ENCODE measurements around the gene MAGI2. TPM values are rescaled to one million over a fixed set of nuclear protein-coding genes. Genes with fewer than 3 reads are reported as not detected.

The MAGI2 gene
- total RNA-seq, 1 experiment from 2014 or later: 0.22 TPM

GRCh38 chr7:78207269-78207668 is 1246.2 kb downstream of the MAGI2 start:
- H3K27me3 ChIP-seq (ENCODE audit: insufficient read depth, low read length): peaks cover 24% of the 10 kb centered on the region
- RAD21 ChIA-PET (ENCODE audit: low non-redundant PET in 1 of 2, low total read pairs in 2 of 2, uncharacterized antibody in 2 of 2, unreplicated experiment in 2 of 2): no interaction called here
- no peak overlapping the region for H3K4me2 ChIP-seq (ENCODE audit: low read length)
- no peaks in the 10 kb centered on the region for H3K4me1 ChIP-seq (ENCODE audit: control insufficient read depth in 1 of 2, insufficient read depth in 2 of 2, low read length in 2 of 2)
- H3K9me3 ChIP-seq (ENCODE audit: control insufficient read depth in 1 of 2, insufficient read depth in 1 of 2, low read depth in 1 of 2, low read length in 2 of 2): no peaks in the 10 kb centered on the region
- ATAC-seq: no peak
- POLR2A ChIA-PET: no interaction called here
- BruUV-seq (replicated peaks): no TSS peak
- DNase-seq (ENCODE audit: low read depth, low spot score): no peak
- no peak overlapping the region for H3K9ac ChIP-seq (ENCODE audit: low read length)
- no peaks in the 10 kb centered on the region for H4K20me1 ChIP-seq (ENCODE audit: insufficient read depth)
- H3K36me3 ChIP-seq (ENCODE audit: control insufficient read depth in 1 of 2, insufficient read depth in 2 of 2, low read length in 2 of 2): no peaks in the 10 kb centered on the region
- no peaks in the 10 kb centered on the region for H3K79me2 ChIP-seq (ENCODE audit: insufficient read depth, low read length)
- no peaks in the 10 kb centered on the region for H3K9me2 ChIP-seq (ENCODE audit: insufficient read depth)
- CTCF ChIA-PET: no interaction called here
- TF ChIP-seq CEBPB (IDR thresholded peaks at IDR 0.05; ENCODE audit: low read depth) (no peak), CTCF (IDR thresholded peaks at IDR 0.05 in 2 of 3, conservative IDR thresholded peaks at IDR 0.05 in 1 of 3; ENCODE audit: borderline replicate concordance in 1 of 3, insufficient read depth in 1 of 3, low read depth in 2 of 3, low read length in 2 of 3) (no peak)
- H3K27ac ChIP-seq (ENCODE audit: low read depth, low read length): no peak overlapping the region
- intact Hi-C loops (cut with micrococcal nuclease): no loop called here
- no peak overlapping the region for H2AFZ ChIP-seq (ENCODE audit: low read depth, low read length, poor library complexity, severe bottlenecking)
- no peak overlapping the region for H3K4me3 ChIP-seq (replicated peaks in 1 of 2; ENCODE audit: low read depth in 1 of 2, low read length in 2 of 2)

GRCh38 chr7:78206769-78207168 is 1246.7 kb downstream of the MAGI2 start:
- Histone ChIP-seq H3K4me2 (ENCODE audit: low read length) (no peak overlapping the region), H3K36me3 (ENCODE audit: control insufficient read depth in 1 of 2, insufficient read depth in 2 of 2, low read length in 2 of 2) (no peaks in the 10 kb centered on the region), H3K9me3 (ENCODE audit: control insufficient read depth in 1 of 2, insufficient read depth in 1 of 2, low read depth in 1 of 2, low read length in 2 of 2) (no peaks in the 10 kb centered on the region), H2AFZ (ENCODE audit: low read depth, low read length, poor library complexity, severe bottlenecking) (no peak overlapping the region), H3K27ac (ENCODE audit: low read depth, low read length) (no peak overlapping the region), H4K20me1 (ENCODE audit: insufficient read depth) (no peaks in the 10 kb centered on the region), H3K79me2 (ENCODE audit: insufficient read depth, low read length) (no peaks in the 10 kb centered on the region), H3K4me1 (ENCODE audit: control insufficient read depth in 1 of 2, insufficient read depth in 2 of 2, low read length in 2 of 2) (no peaks in the 10 kb centered on the region), H3K4me3 (replicated peaks in 1 of 2; ENCODE audit: low read depth in 1 of 2, low read length in 2 of 2) (no peak overlapping the region), H3K9ac (ENCODE audit: low read length) (no peak overlapping the region), H3K9me2 (ENCODE audit: insufficient read depth) (no peaks in the 10 kb centered on the region), H3K27me3 (ENCODE audit: insufficient read depth, low read length) (peaks cover 24% of the 10 kb centered on the region)
- no peak for DNase-seq (ENCODE audit: low read depth, low spot score)
- ATAC-seq: no peak
- ChIA-PET POLR2A (interaction anchor here (0.7 kb wide), 1 partner anchor 16 kb away, joined by 3 read pairs; no protein-coding TSS in a partner anchor), CTCF (no interaction called here), RAD21 (ENCODE audit: low non-redundant PET in 1 of 2, low total read pairs in 2 of 2, uncharacterized antibody in 2 of 2, unreplicated experiment in 2 of 2) (no interaction called here)
- TF ChIP-seq CBX3 (IDR thresholded peaks at IDR 0.05; ENCODE audit: low read depth) (no peak), POLR2A (IDR thresholded peaks at IDR 0.05; ENCODE audit: borderline replicate concordance, extremely low read depth, insufficient read depth, insufficient read length) (no peak), SP1 (IDR thresholded peaks at IDR 0.05; ENCODE audit: low read depth) (no peak), REST (IDR thresholded peaks at IDR 0.05; ENCODE audit: low read depth) (no peak), ATF3 (IDR thresholded peaks at IDR 0.05) (no peak), POLR2AphosphoS5 (IDR thresholded peaks at IDR 0.05; ENCODE audit: low read depth, low read length) (no peak), CTCF (IDR thresholded peaks at IDR 0.05 in 2 of 3, conservative IDR thresholded peaks at IDR 0.05 in 1 of 3; ENCODE audit: borderline replicate concordance in 1 of 3, insufficient read depth in 1 of 3, low read depth in 2 of 3, low read length in 2 of 3) (no peak), EGR1 (IDR thresholded peaks at IDR 0.05; ENCODE audit: low read depth) (no peak), TCF7L2 (IDR thresholded peaks at IDR 0.05; ENCODE audit: borderline replicate concordance, extremely low read depth, insufficient read depth, insufficient read length) (no peak)
- intact Hi-C loops (cut with micrococcal nuclease): no loop called here
- BruUV-seq (replicated peaks): no TSS peak
